ENCODE results near the gene MCTP1. TPM values are rescaled to one million over a fixed set of nuclear protein-coding genes. Genes with fewer than 3 reads are reported as not detected.

The MCTP1 gene
- polyA plus RNA-seq, 10 donors = 6.6 to 10.6 (median 9.6) TPM

GRCh38 chr5:95124101-95124500 is 160.8 kb downstream of the MCTP1 start:
- DNase-seq = no peak

DNA sequence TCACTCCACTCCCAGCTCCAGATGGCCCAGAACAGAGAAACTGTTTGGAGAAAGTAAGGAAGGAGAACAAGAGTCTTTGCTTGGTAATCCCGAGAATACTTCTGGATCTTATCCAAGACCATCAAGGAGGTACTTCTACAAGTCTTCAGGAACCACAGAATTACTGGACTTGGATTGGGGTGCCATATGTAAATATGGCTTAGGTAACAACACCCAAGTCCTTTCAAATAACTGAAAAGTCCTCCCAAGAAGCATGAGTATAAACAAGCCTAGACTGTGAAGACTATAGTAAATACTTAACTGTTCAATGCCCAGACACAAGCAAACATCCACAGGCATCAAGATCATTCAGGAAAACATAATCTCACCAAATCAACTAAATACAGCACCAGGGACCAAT is 170.0 kb downstream of the MCTP1 start:
- no peak for DNase-seq

GRCh38 chr5:95114305-95114704 is 170.6 kb downstream of the MCTP1 start:
- DNase-seq = no peak

DNA sequence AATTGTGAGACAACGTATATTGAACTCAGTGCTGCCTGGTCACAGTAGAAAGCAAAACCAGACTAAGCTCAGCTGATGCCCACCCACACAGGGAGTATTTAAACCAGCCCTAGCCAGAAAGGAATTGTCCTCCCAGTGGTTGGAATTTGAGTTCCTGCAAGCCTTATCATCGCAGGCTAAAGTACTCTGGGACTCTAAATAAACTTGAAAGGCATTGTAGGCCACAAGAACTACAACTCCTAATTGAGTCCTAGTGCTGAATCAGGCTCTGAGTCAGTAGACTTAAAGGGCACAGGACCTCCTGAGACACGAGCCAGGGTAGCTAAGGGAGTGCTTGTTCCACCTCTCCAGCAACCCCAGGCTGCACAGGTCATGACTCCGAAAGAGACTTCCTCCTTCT is 171.4 kb downstream of the MCTP1 start:
- DNase-seq = peak in 1 of 3 donors; percentile 9

- DNase-seq = no peak
These were observed 173.8 kb downstream of the MCTP1 start for GRCh38 chr5:95111141-95111540.

GRCh38 chr5:95110118-95110517 is 174.8 kb downstream of the MCTP1 start:
- no peak for DNase-seq

GRCh38 chr5:95107138-95107537 is 177.8 kb downstream of the MCTP1 start:
- no peak for DNase-seq

GRCh38 chr5:95105638-95106037 is 179.3 kb downstream of the MCTP1 start:
- no peak for DNase-seq

DNA sequence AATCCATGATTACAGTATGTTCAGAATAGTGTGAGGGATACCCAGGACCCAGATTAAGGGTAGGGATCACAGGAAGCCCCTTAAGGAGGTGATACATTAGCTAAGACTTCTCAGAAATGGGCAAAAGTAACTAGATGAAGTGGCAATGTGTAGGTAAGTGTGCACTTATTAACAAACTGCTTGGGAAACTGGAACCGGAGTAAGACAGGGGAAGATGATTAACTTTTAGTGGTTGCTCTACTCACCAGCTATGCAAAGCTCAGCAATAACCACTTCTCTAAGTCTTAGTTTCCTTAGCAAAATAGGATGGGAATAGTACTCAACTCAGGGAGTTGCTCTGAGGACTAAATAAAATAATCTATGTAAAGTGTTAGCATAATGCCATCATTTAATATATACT is 182.2 kb downstream of the MCTP1 start:
- DNase-seq = no peak

GRCh38 chr5:95102080-95102479 is 182.8 kb downstream of the MCTP1 start:
- DNase-seq = no peak

GRCh38 chr5:95100551-95100950 is 184.3 kb downstream of the MCTP1 start:
- no peak for DNase-seq

DNA sequence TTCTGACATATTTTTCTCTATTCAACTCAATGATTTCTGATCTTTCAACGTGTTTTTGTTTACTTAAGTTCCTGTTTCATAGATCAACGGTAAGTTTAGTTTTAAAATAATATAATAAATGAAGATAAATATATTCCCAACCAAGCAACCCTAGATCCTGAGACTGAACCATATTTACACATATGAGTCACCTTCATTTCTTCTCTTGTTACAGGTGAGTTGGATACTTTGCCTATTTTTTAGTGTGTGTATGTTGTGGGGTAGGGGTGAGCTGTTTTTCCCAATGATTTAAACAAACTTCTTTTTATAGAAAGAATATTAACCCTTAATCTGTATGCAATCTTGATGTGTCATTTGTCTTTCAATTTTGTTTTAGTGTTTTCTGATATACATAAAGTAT is 186.9 kb downstream of the MCTP1 start:
- no peak for DNase-seq

GRCh38 chr5:95093211-95093610 is 191.7 kb downstream of the MCTP1 start:
- DNase-seq = no peak

GRCh38 chr5:95090774-95091173 is 194.1 kb downstream of the MCTP1 start:
- no peak for DNase-seq

DNA sequence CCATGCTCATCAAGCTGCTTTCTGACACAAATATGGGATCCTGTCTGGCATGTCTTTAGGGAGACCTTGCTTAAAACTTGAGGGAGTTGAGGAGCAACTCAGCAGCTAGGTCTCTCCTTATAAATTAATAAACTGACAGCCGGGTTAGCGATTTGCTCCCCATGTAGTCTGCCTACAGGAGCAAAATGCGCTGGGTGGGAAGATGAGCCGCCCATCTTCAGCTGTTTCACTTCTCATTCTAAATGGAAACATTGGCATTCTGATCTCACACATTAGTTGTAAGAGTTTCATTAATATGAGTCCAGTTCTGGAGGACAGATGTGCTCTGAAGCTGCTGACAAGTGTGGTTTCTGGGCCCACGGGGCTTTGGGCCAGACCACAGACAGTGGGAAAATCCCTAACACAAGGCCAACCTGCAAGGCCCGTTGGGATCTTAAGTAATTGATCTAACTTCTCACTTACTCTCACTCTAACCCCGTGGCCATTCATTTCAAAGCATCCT is 197.0 kb downstream of the MCTP1 start:
- peak in 1 of 3 donors; percentile 34 for DNase-seq

- DNase-seq = no peak
These were observed 197.7 kb downstream of the MCTP1 start for GRCh38 chr5:95086927-95087815.

GRCh38 chr5:95084757-95085156 is 200.1 kb downstream of the MCTP1 start:
- no peak for DNase-seq

- no peak for DNase-seq
These were observed 201.3 kb downstream of the MCTP1 start for GRCh38 chr5:95083606-95084005.

DNA sequence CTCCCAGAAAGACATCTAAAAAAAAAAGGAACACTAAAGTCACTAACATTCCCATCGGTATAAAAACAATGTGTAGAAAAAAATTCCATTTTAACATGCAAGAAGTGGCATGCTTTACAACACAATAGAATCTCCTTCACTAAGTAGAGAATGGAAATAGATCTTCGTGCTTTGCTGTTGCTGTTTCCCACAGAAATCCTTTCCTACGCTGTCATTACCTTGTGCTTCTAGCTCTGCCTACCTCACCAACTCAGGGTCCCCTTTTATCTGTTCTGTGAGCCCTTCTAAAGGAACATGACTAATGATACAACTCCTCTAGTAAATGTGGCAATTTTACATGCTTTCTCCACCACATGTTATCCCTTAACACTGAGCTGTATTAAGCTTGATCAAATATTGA is 202.9 kb downstream of the MCTP1 start:
- DNase-seq = peak in 1 of 3 donors; percentile 16

DNA sequence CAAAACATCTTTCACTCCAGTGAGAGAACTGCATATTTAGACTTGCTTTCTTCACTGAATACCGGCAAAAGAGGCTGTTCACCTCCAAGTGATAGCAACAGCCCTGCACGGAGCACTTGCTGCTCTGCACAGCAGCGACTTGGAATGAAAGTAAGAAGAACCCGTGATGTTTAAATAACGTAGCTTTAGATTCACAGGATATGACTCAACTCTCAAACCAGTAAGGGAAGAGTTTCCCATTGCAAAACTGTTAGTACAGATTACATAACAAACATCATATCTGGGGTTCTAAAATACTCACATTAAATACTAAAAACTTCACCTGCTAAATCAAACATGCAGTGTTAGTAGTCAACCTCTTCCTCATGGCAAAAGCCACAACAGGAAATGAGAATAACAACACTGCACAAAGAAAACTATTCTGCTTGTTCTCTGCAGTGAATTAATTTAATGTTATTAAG is 203.4 kb downstream of the MCTP1 start:
- DNase-seq = peak; percentile 44 to 57 (median 48)

DNA sequence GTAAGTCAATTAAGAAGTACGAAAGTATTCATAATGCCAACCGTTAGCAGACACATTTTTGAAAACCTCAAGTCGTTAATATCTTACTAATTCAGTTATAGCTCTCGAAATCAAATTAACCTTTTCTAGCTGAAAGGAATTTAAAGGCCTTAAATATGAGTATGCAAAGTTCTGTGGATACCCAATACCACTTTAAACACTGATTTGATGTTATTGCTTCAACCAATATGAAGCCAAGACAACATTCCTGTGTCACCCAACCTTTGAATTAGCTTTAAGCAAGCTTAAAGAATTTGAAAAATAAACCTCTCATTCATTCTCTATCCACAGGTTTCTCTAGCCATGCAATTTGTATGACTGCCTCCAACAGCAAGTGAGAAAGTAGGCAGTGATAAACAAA is 204.5 kb downstream of the MCTP1 start:
- no peak for DNase-seq

DNA sequence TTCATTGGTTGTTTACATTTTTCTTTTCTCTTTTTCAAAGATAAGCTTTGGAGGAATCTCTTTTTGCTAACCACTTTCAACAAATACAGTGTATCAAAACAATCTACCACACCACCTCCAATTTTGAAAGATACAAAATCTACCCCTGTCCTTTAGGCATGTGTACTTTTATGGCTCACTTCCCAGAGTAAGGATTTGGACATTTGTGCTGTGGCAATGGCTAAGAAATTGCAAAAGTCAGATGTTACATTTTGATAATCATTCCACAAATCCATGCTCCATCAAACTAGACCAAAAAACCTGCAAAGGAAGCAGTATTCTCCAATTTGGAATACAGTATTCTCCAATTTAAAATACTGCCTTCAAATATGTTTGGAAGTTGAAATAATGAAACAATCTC is 204.9 kb downstream of the MCTP1 start:
- no peak for DNase-seq

- no peak for DNase-seq
These were observed 206.0 kb downstream of the MCTP1 start for GRCh38 chr5:95078868-95079267.

Data from muscle of back (tissue), 11 donors.